ENCODE measurements around the gene SSUH2.

DNA sequence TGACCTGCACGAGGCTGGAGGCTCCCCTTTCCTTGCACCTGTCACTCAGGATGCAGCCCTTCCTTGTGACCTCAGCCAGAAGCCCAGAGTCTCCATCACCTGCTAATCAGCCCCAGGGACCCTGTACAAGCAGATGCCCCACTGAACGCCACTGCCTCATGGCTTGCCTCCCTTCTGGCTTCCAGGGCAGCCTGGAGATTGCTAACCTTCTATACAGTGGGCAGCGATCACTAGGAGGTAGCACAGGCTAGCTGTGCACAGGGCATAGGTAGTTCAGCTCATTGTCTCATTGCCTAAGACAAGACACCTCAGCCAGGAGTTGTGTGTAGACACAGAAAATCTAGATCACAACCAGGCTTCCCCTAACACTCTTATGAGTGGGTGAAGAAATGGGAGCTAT, 49.3 kb downstream of the SSUH2 start:
- TF ChIP-seq, protein P1, sequence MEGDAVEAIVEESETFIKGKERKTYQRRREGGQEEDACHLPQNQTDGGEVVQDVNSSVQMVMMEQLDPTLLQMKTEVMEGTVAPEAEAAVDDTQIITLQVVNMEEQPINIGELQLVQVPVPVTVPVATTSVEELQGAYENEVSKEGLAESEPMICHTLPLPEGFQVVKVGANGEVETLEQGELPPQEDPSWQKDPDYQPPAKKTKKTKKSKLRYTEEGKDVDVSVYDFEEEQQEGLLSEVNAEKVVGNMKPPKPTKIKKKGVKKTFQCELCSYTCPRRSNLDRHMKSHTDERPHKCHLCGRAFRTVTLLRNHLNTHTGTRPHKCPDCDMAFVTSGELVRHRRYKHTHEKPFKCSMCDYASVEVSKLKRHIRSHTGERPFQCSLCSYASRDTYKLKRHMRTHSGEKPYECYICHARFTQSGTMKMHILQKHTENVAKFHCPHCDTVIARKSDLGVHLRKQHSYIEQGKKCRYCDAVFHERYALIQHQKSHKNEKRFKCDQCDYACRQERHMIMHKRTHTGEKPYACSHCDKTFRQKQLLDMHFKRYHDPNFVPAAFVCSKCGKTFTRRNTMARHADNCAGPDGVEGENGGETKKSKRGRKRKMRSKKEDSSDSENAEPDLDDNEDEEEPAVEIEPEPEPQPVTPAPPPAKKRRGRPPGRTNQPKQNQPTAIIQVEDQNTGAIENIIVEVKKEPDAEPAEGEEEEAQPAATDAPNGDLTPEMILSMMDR (conservative IDR thresholded peaks at IDR 0.05; ENCODE audit: low read length): no peak
- TF ChIP-seq EZH2phosphoT487 (IDR thresholded peaks at IDR 0.05; ENCODE audit: borderline replicate concordance, low read depth, low read length): no peak

All from OCI-LY7 (cell line).